Adipocyte (in vitro differentiated cells): ENCODE results near the gene MYADML2.

Experiments used
- DNase-seq: peaks from one replicate; pipeline ENCODE4 v3.0.0-alpha.2; 2015; ENCODE audit warnings: low read depth
- H3K27me3 ChIP-seq: replicated peaks from 2 replicates; pipeline ENCODE4 v1.7.0; 2013; ENCODE audit warnings: mild to moderate bottlenecking, low read length, moderate library complexity; ENCODE audit not compliant: control insufficient read depth, insufficient read depth
- H3K36me3 ChIP-seq: 2 replicates; pipeline ENCODE4 v1.7.0; 2013; ENCODE audit warnings: low read length, mild to moderate bottlenecking, moderate library complexity; ENCODE audit not compliant: control insufficient read depth, insufficient read depth, severe bottlenecking
- H3K4me1 ChIP-seq: 2 replicates; pipeline ENCODE4 v1.7.0; 2013; ENCODE audit warnings: mild to moderate bottlenecking, low read length, moderate library complexity; ENCODE audit not compliant: control insufficient read depth, insufficient read depth
- H3K4me3 ChIP-seq: 2 replicates; pipeline ENCODE4 v1.7.0; 2013; ENCODE audit warnings: mild to moderate bottlenecking, low read length, moderate library complexity
- H3K9ac ChIP-seq: 2 replicates; pipeline ENCODE4 v1.7.0; 2013; ENCODE audit warnings: mild to moderate bottlenecking, low read length, moderate library complexity
- H3K9me3 ChIP-seq: 2 replicates; pipeline ENCODE4 v1.7.0; 2013; ENCODE audit warnings: mild to moderate bottlenecking, low read length, moderate library complexity; ENCODE audit not compliant: control insufficient read depth

The MYADML2 gene

DNA sequence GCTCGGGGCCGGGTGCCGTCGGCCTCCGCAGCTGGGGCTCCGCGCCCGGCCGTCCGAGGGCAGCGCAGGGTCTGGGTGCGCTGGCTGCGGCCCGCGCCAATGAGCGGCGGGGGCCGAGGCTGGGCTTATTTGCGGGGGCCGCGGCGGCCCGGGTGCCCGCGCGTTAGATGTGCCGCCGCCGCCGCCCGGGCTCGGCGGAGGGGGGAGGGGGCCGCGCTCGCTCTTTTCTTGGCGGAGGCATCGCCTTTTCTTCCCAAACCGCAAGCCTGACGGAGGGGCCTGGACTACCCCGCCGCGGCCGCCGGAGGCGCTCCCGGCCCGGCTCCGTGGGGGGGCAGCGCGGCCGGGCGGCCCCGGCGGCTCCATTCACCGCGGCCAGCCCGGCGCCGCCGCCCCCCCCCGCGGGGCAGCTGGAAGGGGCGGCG is 14.1 kb upstream of the MYADML2 start, which contains the start of gene NOTUM:
NOTUM (minus strand) TSS at position 101 of the 425 bp plus-strand sequence. CDS start 278 bp downstream, outside the sequence.
- H3K9ac ChIP-seq = no peak within 1 kb of the TSS
- H3K27me3 ChIP-seq = peaks cover 24% of the 10 kb centered on the region
- H3K4me1 ChIP-seq = no peaks in the 10 kb centered on the region
- no peaks in the 10 kb centered on the region for H3K36me3 ChIP-seq
- no peaks in the 10 kb centered on the region for H3K9me3 ChIP-seq
- H3K4me3 ChIP-seq = peak within 1 kb of the TSS; percentile 27
- DNase-seq = peak; percentile 67

DNA sequence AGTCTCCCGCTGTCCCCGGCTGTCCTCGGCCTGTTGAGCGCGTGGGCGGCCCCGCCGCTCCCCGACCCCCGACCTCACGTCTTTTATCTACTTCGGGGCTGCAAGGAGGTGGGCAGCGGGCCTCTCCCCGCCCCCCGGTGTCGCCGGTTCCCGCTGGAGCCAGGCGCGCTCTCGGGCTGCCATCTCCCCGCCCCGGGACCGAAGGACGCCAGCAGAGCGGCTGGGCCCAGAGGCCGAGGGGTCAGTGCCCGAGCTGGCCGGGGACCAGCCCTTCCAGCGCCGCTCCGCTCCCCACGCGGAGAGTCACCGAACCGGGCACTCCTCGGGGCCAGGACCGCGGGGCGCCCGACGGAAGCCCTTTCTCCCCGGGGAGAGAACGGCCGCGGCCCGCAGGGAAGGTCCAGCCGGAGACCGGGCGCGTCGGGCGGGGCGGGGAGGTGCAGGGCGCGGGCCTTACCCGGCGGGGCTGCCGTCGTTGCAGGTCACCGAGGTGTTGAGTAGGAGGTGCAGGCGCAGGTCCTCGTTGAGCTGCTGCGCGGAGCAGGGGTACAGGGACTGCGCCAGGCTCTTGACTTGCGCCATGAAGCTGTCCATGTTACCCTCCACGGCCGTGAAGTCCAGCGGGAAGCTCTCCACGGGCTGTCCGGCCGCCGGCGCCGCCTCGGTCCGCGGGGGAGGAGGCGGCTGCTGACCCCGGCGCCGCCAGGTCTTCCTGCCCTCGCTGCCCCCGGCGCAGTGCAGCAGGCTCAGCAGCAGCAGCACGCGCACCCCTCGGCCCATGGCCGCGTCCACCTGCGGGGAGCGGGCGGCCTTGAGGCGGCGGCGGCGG is 13.3 kb upstream of the MYADML2 start:
- no peak for DNase-seq
- peak overlapping the region; percentile 27 for H3K4me3 ChIP-seq
- no peak overlapping the region for H3K9ac ChIP-seq
- peaks cover 24% of the 10 kb centered on the region for H3K27me3 ChIP-seq
- H3K4me1 ChIP-seq = no peaks in the 10 kb centered on the region
- H3K9me3 ChIP-seq = no peaks in the 10 kb centered on the region
- no peaks in the 10 kb centered on the region for H3K36me3 ChIP-seq

DNA sequence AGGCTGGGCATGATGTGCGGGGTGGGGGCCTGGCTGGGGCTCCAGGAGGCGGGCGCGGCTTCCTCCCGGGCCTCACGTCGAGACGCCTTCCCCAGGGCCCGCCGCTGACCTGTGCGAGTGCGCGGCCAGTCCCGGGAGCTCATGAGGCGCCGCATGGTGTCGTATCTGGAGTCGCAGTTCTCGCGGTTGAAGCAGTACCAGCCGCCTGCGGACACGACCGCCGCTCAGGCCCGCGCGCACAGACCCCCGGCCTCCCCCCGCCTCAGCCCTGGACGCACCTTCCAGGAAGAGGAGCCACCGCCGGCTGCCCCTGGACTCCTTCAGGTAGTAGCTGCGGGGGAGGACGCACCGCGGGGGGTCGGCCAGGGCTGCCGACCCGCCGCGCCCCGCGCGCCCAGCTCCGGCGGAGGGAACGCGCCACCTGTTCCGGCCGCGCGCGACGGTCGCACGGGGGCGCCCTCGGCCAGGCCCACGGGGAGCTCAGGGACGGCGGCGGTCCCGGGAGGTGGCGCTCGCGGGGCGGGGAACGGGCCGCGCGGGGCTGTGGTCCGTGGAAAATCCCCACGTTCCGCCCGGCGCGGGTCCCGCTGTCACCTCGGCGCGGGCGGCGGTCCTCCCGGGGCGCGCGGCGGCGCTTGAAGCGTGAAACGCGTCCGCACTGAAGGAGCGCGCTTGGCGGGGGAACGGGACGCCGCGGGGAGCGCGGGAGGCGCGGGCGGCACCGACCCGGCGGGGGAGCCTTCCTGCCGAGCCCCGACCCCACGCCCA is 12.5 kb upstream of the MYADML2 start:
- Histone ChIP-seq H3K27me3 (peaks cover 24% of the 10 kb centered on the region), H3K9me3 (no peaks in the 10 kb centered on the region), H3K4me3 (peak overlapping the region; percentile 27), H3K36me3 (no peaks in the 10 kb centered on the region), H3K9ac (no peak overlapping the region), H3K4me1 (no peaks in the 10 kb centered on the region)
- peak; percentile 87 for DNase-seq

DNA sequence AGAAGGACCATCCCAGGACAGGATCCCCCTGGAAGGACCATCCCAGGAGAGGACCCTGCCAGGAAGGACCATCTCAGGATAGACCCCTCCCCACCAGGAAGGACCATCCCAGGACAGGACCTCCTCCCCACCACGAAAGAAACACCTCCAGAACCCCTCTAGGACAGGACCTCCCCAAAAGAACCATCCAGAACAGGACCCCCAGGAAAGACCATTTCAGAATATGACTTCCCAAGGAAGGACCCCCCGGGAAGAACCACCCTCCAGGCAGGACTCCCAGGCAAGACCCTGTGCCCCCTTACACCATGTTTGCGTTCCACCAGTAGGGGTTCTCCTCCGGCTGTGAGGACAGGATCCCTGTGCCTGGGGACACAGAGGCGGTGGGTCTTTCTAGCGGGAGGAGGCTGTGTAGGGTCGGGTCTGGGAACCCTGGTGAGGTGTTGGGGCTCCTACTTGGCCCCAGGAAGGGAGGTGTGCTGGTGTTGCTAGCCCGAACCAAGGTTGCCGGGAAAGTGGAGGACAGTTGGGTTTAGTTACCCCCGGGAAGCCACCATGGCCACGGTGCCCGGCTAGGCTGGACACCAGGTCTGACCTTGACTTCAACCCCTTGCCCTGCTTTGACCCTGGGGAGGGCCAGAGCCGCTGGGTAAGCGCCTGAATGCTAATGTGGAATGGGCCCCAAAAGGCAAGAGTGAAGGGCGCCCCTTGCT is 11.8 kb upstream of the MYADML2 start:
- Histone ChIP-seq H3K9me3 (no peaks in the 10 kb centered on the region), H3K9ac (no peak overlapping the region), H3K27me3 (peaks cover 25% of the 10 kb centered on the region), H3K4me3 (no peak overlapping the region), H3K36me3 (no peaks in the 10 kb centered on the region), H3K4me1 (no peaks in the 10 kb centered on the region)
- no peak for DNase-seq

GRCh38 chr17:81957691-81958432 is 10.8 kb upstream of the MYADML2 start:
- Histone ChIP-seq H3K36me3 (no peaks in the 10 kb centered on the region), H3K9me3 (no peaks in the 10 kb centered on the region), H3K27me3 (peaks cover 28% of the 10 kb centered on the region), H3K4me3 (no peak overlapping the region), H3K9ac (no peak overlapping the region), H3K4me1 (no peaks in the 10 kb centered on the region)
- DNase-seq = no peak

DNA sequence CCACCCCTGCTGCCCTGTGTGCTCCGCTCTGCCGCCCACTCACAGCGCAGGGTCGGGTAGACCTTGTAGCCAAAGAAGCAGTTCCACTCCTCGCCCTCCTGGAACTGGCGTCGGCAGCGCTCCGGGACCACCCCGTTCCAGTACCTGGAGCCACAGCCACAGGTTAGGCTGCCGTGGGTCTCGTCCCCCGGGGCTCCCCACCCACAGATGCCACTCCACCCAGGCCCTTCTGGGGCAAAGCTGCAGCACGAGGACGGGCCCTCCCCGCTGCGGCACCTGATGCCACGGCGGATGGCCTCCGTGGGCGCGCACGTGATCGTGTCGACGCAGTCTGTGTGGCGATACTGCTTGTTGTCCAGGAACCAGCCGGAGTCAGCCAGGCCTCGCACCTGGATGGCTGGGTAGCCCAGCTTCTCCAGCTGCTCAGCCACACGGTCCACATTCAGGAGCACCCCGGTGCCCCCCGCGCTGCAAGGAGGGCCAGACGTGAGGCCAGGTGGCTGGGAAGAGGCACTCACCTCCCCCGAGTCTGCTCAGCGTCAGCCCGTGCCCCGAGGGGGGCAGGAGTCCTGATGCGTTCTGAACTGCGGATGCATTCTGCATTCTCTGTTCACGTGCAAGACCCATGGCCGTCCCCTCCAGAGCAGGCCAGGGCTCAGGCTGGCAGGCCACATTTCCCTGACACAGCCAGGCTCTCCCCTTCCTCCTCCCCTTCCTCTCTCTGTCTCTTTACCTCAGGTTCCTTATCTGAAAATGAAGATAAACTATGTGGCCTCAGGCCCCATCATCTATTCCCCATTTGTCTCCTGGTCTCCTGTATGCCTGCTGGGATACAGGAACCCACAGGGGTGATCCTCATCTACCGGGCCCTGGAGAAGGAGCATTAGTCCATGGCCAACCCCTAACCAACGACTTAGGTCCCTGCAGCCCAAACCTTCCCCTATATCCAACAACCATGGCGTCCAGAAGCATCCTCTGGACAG is 9.9 kb upstream of the MYADML2 start:
- no peaks in the 10 kb centered on the region for H3K4me1 ChIP-seq
- H3K9me3 ChIP-seq = no peaks in the 10 kb centered on the region
- H3K9ac ChIP-seq = no peak overlapping the region
- H3K27me3 ChIP-seq = peaks cover 29% of the 10 kb centered on the region
- H3K4me3 ChIP-seq = no peak overlapping the region
- DNase-seq = no peak
- no peaks in the 10 kb centered on the region for H3K36me3 ChIP-seq

DNA sequence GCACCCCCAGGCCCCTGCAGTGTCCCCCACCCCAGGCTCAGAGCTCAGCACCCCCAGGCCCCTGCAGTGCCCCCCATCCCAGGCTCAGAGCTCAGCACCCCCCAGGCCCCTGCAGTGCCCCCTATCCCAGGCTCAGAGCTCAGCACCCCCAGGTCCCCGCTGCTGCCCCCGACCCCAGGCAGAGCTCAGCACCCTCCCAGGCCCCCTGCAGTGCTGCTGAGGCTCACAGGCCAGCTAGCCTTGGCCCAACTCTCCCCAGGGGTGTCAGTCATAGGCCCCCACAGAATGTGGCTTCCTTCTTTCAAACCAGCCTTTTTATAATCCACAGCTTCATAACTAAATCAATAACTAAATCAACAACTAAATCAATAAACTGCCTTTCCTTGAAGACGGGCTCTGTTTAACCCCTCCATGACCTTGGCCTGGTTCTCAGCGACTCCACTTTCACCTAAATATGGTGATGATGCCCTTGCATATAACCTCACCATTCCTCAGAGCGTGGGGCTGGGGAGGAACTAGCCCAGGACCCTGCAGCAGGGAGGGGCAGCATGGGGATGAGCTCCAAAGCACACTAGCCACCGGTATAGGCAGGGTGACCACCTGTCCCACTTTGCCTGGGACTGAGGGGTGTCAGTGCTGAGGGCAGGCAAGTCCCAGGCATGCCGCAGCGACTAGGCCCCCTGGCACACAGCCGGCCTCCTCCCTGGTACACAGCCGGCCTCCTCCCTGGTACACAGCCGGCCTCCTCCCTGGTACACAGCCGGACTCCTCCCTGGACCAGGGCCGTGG is 8.9 kb upstream of the MYADML2 start:
- H3K4me3 ChIP-seq = no peak overlapping the region
- no peaks in the 10 kb centered on the region for H3K4me1 ChIP-seq
- no peaks in the 10 kb centered on the region for H3K9me3 ChIP-seq
- H3K9ac ChIP-seq = no peak overlapping the region
- DNase-seq = no peak
- peaks cover 29% of the 10 kb centered on the region for H3K27me3 ChIP-seq
- no peaks in the 10 kb centered on the region for H3K36me3 ChIP-seq

- DNase-seq = no peak
- no peaks in the 10 kb centered on the region for H3K36me3 ChIP-seq
- H3K4me3 ChIP-seq = no peak overlapping the region
- H3K4me1 ChIP-seq = no peaks in the 10 kb centered on the region
- no peak overlapping the region for H3K9ac ChIP-seq
- H3K27me3 ChIP-seq = peaks cover 34% of the 10 kb centered on the region
- H3K9me3 ChIP-seq = no peaks in the 10 kb centered on the region
These were observed 8.1 kb upstream of the MYADML2 start for GRCh38 chr17:81955058-81955681.
